Motor neuron (in vitro differentiated cells): Measurements from ENCODE around the gene ITPRID1. TPM values are rescaled to one million over a fixed set of nuclear protein-coding genes. Genes with fewer than 3 reads are reported as not detected.

ENCODE experiments used
- ATAC-seq, 8 experiments: fragments of 200-7000 bp; cut with Tn5 transposase; replicated peaks in 6 of 8; 2 replicates each; pipeline ENCODE4 v1.8.0; 2021; ENCODE audit warnings: mild to moderate bottlenecking in 8 of 8, moderate library complexity in 8 of 8
- H3K27ac ChIP-seq, 2 donors: fragments of 250-450 bp; sonication (Bioruptor Pico); 2 replicates each; pipeline ENCODE4 v1.9.0; 2021; ENCODE audit warnings: antibody characterized with exemption in 2 of 2, mild to moderate bottlenecking in 2 of 2, moderate library complexity in 1 of 2
- H3K4me1 ChIP-seq, 2 donors: fragments of 250-450 bp; sonication (Bioruptor Pico); replicated peaks in 1 of 2; 2 replicates each; pipeline ENCODE4 v1.6.1; 2021; ENCODE audit warnings: antibody characterized with exemption in 2 of 2, mild to moderate bottlenecking in 2 of 2, moderate library complexity in 1 of 2
- H3K4me3 ChIP-seq, 5 donors: fragments of 250-450 bp; sonication (Bioruptor Pico); 2 replicates each; pipeline ENCODE4 v1.9.0; 2021; ENCODE audit warnings: antibody characterized with exemption in 5 of 5, mild to moderate bottlenecking in 5 of 5, moderate library complexity in 4 of 5
- WGBS, 10 experiments: fragments of 450-650 bp; shearing (Covaris generic); methylation state at CpG; one replicate each; pipeline ENCODE4 v1.0.0; 2022; 5-methylcytosine and 5-hydroxymethylcytosine counted together
- in situ Hi-C, 9 experiments: fragments of 400-800 bp; cut with MboI; loops; one replicate each; pipeline ENCODE4 v1.15.0; 2021; ENCODE audit warnings: low sequenced_read_pairs in 9 of 9, low pct_unique_long_range_greater_than_20kb in 2 of 9; ENCODE audit not compliant: unreplicated experiment in 9 of 9
- total RNA-seq, 8 experiments: library from RNA; unstranded; fragments of 300-600 nt; gene quantifications; 2 replicates each; pipeline versions ENCODE4 v1.2.3 to v1.2.4, GENCODE V29; 2022

ITPRID1 gene
- total RNA-seq, 8 experiments from 2014 or later, result 0.07 to 1.8 (median 0.41) TPM; not detected in 1

DNA sequence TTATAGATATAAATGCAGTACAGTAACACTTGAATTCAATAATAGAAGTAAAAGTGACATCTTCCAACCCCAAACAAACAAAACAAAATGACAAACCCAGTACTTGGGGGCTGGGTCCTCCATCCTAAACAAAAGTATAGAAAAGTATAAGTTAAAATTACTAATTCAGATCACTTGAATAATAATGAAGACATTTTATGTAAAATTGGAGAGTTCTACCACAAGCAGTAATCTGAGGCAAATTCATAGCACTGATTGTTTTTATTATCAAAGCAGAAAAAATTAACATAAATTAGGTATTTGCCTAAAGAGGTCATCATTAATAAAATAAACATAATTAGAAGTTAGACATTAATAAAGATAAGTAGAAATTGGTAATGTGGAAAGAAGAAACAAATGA is 81.5 kb downstream of the ITPRID1 start:
- no peaks in the 10 kb centered on the region for H3K4me1 ChIP-seq
- H3K4me3 ChIP-seq, result no peak overlapping the region
- H3K27ac ChIP-seq, result no peak overlapping the region
- no peak for ATAC-seq
- in situ Hi-C loops, result no loop called here

GRCh38 chr7:31602041-31602625 is 88.2 kb downstream of the ITPRID1 start:
- WGBS, 10 experiments, result 0 to 75% (median 32%) methylated on average over 1 to 5 of the region's 5 CpGs
- in situ Hi-C loops, result no loop called here

GRCh38 chr7:31603046-31603445 is 89.2 kb downstream of the ITPRID1 start:
- ATAC-seq, result peak in 2 of 8 experiments; percentile 28 to 66
- Histone ChIP-seq H3K4me1 (no peaks in the 10 kb centered on the region), H3K27ac (no peak overlapping the region), H3K4me3 (no peak overlapping the region)
- 0 to 88% (median 40%) methylated on average over 1 to 4 of the region's 5 CpGs; no CpG with 5 or more reads in 3 of the 10 experiments for WGBS, 10 experiments
- in situ Hi-C loops, result no loop called here

More at GRCh38 chr7:31602041-31602625, 88.2 kb downstream of the ITPRID1 start:
- H3K4me3 ChIP-seq, result no peak overlapping the region
- H3K4me1 ChIP-seq, result no peaks in the 10 kb centered on the region
- H3K27ac ChIP-seq, result no peak overlapping the region
- ATAC-seq, result peak in 3 of 8 experiments; percentile 25 to 52 (median 49)

DNA sequence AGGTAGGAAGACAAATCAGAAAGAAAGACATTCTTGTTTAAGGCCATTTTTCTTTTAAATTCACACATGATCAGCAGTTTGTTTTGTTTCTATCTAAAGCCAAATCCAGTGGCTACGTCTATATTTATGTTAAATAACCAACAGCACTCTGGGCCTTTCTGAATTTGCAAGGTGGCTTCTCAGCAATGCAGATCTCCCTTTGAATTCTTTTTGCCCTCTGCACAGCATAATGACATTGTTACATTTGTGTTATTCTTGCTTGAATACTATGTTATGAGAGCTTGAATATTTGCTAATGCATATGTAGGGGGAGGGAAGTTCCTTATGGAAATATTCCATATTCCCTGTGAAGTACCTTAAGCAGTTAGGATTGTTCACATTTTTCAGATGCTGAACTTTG is 99.7 kb downstream of the ITPRID1 start:
- 0 to 71% (median 33%) methylated on average over 1 of the region's 1 CpG; no CpG with 5 or more reads in 2 of the 10 experiments for WGBS, 10 experiments
- no peaks in the 10 kb centered on the region for H3K4me1 ChIP-seq
- peak in 4 of 8 experiments; percentile 50 to 93 (median 56) for ATAC-seq
- in situ Hi-C loops, result no loop called here
- H3K27ac ChIP-seq, result no peak overlapping the region
- H3K4me3 ChIP-seq, result no peak overlapping the region

DNA sequence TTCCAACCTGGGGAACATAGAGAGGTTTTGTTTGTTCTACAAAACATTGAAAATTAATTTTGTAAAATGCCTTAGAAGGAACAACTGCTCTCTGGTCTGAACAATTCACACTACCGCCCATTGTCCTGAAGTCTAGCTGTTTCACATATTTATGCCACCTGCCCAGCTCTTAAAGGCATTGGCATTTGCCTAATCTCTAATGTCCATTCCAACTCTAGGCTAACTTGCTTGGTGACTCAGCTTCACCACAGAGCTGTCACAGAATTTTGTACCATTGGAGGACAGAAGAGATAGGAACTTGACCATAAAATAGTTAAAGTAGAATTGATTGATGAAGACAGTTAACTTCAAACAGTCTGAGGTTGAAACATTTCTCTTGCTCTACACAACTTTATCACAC is 119.6 kb downstream of the ITPRID1 start:
- H3K27ac ChIP-seq, result no peak overlapping the region
- in situ Hi-C loops, result loop anchor here in 7 of 9 experiments (10.0 to 25.0 kb wide), 5 partner anchors 189 to 646 kb away; no protein-coding TSS in a partner anchor
- H3K4me1 ChIP-seq, result no peaks in the 10 kb centered on the region
- no peak overlapping the region for H3K4me3 ChIP-seq
- whole genome bisulfite sequencing, 10 experiments, result 0 to 100% (median 78%) methylated on average over 1 of the region's 1 CpG; no CpG with 5 or more reads in 2 of the 10 experiments
- ATAC-seq, result peak in 3 of 8 experiments; percentile 25 to 54 (median 49)

GRCh38 chr7:31633894-31634494 is 120.1 kb downstream of the ITPRID1 start:
- no peaks in the 10 kb centered on the region for H3K4me1 ChIP-seq
- no peak overlapping the region for H3K4me3 ChIP-seq
- in situ Hi-C loops, result loop anchor here in 7 of 9 experiments (10.0 to 25.0 kb wide), 5 partner anchors 189 to 647 kb away; no protein-coding TSS in a partner anchor
- H3K27ac ChIP-seq, result no peak overlapping the region
- 0 to 71% (median 31%) methylated on average over 1 to 2 of the region's 2 CpGs; no CpG with 5 or more reads in 1 of the 10 experiments for WGBS, 10 experiments
- peak; percentile 58 to 96 (median 82) for ATAC-seq

GRCh38 chr7:31640381-31640780 is 126.5 kb downstream of the ITPRID1 start:
- in situ Hi-C loops, result loop anchor here in 7 of 9 experiments (10.0 to 25.0 kb wide), 5 partner anchors 94 to 653 kb away; no protein-coding TSS in a partner anchor
- no peak for ATAC-seq
- WGBS, 10 experiments, result 0 to 100% (median 63%) methylated on average over 1 to 3 of the region's 3 CpGs
- Histone ChIP-seq H3K4me3 (no peak overlapping the region), H3K27ac (no peak overlapping the region), H3K4me1 (no peaks in the 10 kb centered on the region)

DNA sequence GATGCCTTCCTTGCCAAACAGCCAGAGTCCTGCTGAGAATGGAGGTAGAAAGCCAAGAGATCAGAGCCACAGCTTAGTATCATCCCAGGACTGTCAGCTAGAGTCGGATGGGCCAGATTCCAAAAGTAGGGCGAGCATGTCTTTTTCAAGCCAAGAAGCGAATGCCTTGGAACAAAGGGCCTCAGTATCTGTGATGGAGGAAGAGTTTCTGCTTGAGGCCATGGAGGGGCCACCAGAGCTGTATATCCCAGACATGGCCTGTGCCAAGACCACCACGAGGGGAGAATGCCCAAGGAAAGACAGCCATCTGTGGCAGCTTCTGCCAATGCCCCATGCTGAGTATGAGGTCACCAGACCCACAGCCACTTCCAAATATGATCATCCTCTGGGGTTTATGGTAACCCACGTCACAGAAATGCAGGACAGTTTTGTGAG is 128.8 kb downstream of the ITPRID1 start:
- in situ Hi-C loops, result loop anchor here in 7 of 9 experiments (10.0 to 25.0 kb wide), 5 partner anchors 92 to 655 kb away; no protein-coding TSS in a partner anchor
- no peak overlapping the region for H3K27ac ChIP-seq

GRCh38 chr7:31646942-31647341 is 133.1 kb downstream of the ITPRID1 start:
- H3K4me1 ChIP-seq, result peaks cover 5 to 15% of the 10 kb centered on the region in 2 donors
- peak in 1 of 8 experiments; percentile 59 for ATAC-seq
- H3K27ac ChIP-seq, result no peak overlapping the region
- 31 to 100% (median 82%) methylated on average over 2 to 4 of the region's 4 CpGs; no CpG with 5 or more reads in 1 of the 10 experiments for WGBS, 10 experiments
- no peak overlapping the region for H3K4me3 ChIP-seq
- in situ Hi-C loops, result loop anchor here in 7 of 9 experiments (10.0 to 25.0 kb wide), 5 partner anchors 88 to 660 kb away; no protein-coding TSS in a partner anchor

More for the DNA sequence above, 128.8 kb downstream of the ITPRID1 start:
- Histone ChIP-seq H3K4me3 (no peak overlapping the region), H3K4me1 (no peaks in the 10 kb centered on the region)
- WGBS, 10 experiments, result 0 to 97% (median 47%) methylated on average over 1 to 5 of the region's 5 CpGs; no CpG with 5 or more reads in 1 of the 10 experiments
- no peak for ATAC-seq

GRCh38 chr7:31647511-31647910 is 133.6 kb downstream of the ITPRID1 start:
- H3K4me1 ChIP-seq, result peaks cover 5 to 15% of the 10 kb centered on the region in 2 donors
- in situ Hi-C loops, result loop anchor here in 7 of 9 experiments (10.0 to 25.0 kb wide), 5 partner anchors 87 to 660 kb away; no protein-coding TSS in a partner anchor
- ATAC-seq, result no peak
- no peak overlapping the region for H3K4me3 ChIP-seq
- WGBS, 10 experiments, result 29 to 100% (median 76%) methylated on average over 2 to 7 of the region's 7 CpGs; no CpG with 5 or more reads in 1 of the 10 experiments
- H3K27ac ChIP-seq, result no peak overlapping the region

- WGBS, 10 experiments, result 60 to 100% (median 83%) methylated on average over 1 of the region's 1 CpG; no CpG with 5 or more reads in 5 of the 10 experiments
- ATAC-seq, result no peak
- H3K4me1 ChIP-seq, result peaks cover 5 to 15% of the 10 kb centered on the region in 2 donors
- no peak overlapping the region for H3K27ac ChIP-seq
- in situ Hi-C loops, result loop anchor here in 7 of 9 experiments (10.0 to 25.0 kb wide), 5 partner anchors 87 to 661 kb away; no protein-coding TSS in a partner anchor
- H3K4me3 ChIP-seq, result no peak overlapping the region
These were observed 134.4 kb downstream of the ITPRID1 start for GRCh38 chr7:31648288-31648687.

DNA sequence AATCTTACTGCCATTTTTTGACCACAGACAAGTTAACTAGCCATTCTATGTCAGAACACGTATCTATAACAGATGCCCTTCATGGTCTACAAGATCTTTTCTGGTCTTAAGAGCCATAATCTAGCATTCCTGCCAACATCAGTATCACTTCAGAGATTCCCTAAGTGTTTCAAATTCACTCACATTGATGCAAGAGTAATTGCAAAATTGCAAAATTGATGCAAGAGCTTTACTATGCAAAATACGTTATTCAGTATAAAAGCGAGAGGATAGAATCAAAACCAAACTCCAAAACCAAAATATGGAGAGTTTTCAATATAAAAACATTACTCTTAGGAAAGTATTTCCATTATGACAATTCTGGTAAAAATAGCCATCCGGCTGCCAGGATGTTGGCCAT is 135.0 kb downstream of the ITPRID1 start:
- in situ Hi-C loops, result loop anchor here in 7 of 9 experiments (10.0 to 25.0 kb wide), 5 partner anchors 86 to 662 kb away; no protein-coding TSS in a partner anchor
- Histone ChIP-seq H3K4me1 (peaks cover 5 to 15% of the 10 kb centered on the region in 2 donors), H3K27ac (no peak overlapping the region), H3K4me3 (no peak overlapping the region)
- ATAC-seq, result no peak
- WGBS, 10 experiments, result 7 to 100% (median 69%) methylated on average over 1 to 4 of the region's 4 CpGs; no CpG with 5 or more reads in 2 of the 10 experiments
